ENCODE measurements around the gene CST9. TPM values are rescaled to one million over a fixed set of nuclear protein-coding genes. Genes with fewer than 3 reads are reported as not detected.
"Not testable (repeated sequence)": the region's sequence is repeated elsewhere in the genome, so short reads cannot be mapped to it uniquely, and the experiment has no call there.

Gene CST9
- total and polyA plus RNA-seq, 5 donors: not detected

DNA sequence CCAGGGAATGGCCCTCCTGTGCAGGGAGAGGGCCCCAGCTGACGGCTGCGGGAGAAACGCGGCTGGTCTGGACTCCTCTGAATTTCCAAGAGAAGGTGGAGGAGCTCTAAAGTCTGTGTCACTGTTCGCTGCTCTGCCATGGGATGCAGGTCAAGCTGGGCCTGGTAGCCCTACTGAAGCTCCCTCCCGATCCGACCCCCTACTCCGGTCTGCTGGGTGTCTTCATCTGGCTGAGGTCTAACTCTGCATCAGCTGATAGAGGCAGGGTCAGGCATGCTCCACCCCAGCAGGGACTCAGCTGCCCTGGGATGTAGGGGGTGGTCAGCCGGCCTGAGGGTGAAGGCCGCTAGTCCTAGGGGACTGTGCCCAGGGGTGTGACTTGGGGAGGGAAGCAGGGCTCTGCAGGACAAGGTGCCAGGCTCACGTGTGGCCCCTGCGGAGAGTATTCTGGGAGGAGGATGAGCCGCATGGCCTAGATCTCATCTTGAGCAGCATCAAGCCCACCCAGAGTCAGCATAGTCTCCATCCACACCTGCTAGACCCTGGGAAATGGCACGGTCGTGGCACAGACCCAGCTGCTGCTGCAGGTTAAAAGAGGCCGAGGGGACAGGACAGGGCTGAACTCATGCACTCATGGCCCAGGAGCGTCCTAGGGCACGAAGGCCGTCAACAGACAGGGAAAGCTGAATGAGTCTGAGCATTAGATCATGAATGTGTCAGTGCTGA is 30.6 kb upstream of the CST9 start:
- DNase-seq (peak in 1 of 3 donors; percentile 55), ATAC-seq (no peak)
- H3K4me3 ChIP-seq (ENCODE audit: low read length): peak overlapping the region; percentile 76
- 65% methylated on average over 19 of the region's 19 CpGs for WGBS
- H3K27me3 ChIP-seq (ENCODE audit: control insufficient read depth, insufficient read depth): no peaks in the 10 kb centered on the region
- intact Hi-C loops (cut with DNase I): no loop called here
- H3K27ac ChIP-seq (ENCODE audit: low read length): peak overlapping the region; percentile 26
- H3K9me3 ChIP-seq (ENCODE audit: control insufficient read depth, low read length): no peaks in the 10 kb centered on the region
- peaks cover 6% of the 10 kb centered on the region for H3K4me1 ChIP-seq (ENCODE audit: control insufficient read depth, insufficient read depth, low read length)

- H3K9me3 ChIP-seq (ENCODE audit: control insufficient read depth, low read length); H3K4me3 ChIP-seq (ENCODE audit: low read length); ATAC-seq; DNase-seq; H3K4me1 ChIP-seq (ENCODE audit: control insufficient read depth, insufficient read depth, low read length); intact Hi-C loops (cut with DNase I); H3K27me3 ChIP-seq (ENCODE audit: control insufficient read depth, insufficient read depth): not testable (repeated sequence)
- peak overlapping the region; percentile 26 for H3K27ac ChIP-seq (ENCODE audit: low read length)
- WGBS: 86% methylated on average over 1 of the region's 2 CpGs
Measured at GRCh38 chr20:23635768-23636090, 30.0 kb upstream of the CST9 start.

DNA sequence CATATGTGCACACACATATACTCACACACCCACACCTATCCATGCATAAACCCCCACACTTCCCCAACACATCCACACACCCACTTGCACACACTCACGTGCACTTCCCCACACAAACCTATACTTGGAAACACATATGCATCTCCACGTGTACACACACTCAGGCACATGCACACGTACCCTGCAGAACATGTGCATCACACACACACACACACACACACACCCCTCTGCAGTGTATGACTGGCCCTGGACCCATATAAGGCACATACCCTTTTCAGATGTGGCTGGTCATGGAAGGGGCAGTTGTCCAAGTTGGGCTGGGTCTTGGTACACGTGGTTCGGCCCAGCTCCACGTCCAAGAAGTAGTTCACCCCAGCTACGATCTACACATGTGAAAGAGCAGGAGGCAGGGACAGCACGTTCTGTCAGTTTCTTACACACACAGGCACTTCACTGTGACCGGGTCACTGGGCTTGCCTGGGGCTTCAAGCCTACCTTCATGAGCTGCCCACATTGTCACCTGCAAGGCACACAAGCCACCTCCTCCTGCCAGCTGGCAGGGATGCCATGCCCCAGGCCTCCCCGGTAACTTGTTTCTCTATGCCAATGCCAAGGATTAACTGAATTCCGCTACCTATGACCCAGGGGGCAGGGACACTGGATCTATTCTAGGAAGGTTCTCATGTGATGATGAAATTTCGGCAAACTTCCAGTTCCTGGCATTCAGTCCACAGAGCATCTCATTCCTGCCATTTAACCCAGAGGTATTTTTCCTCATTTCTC is 29.5 kb upstream of the CST9 start:
- ATAC-seq: peak; percentile 4 to 29
- 45% methylated on average over 12 of the region's 12 CpGs for WGBS
- DNase-seq: peak; percentile 47 to 82 (median 68)
- intact Hi-C loops (cut with DNase I): no loop called here
- Histone ChIP-seq H3K27me3 (ENCODE audit: control insufficient read depth, insufficient read depth) (no peaks in the 10 kb centered on the region), H3K4me1 (ENCODE audit: control insufficient read depth, insufficient read depth, low read length) (peaks cover 9% of the 10 kb centered on the region), H3K4me3 (ENCODE audit: low read length) (no peak overlapping the region), H3K9me3 (ENCODE audit: control insufficient read depth, low read length) (no peaks in the 10 kb centered on the region), H3K27ac (ENCODE audit: low read length) (peak overlapping the region; percentile 32)

GRCh38 chr20:23634044-23634801 is 28.5 kb upstream of the CST9 start:
- no peaks in the 10 kb centered on the region for H3K27me3 ChIP-seq (ENCODE audit: control insufficient read depth, insufficient read depth)
- peak overlapping the region; percentile 32 for H3K27ac ChIP-seq (ENCODE audit: low read length)
- DNase-seq (peak in 1 of 3 donors; percentile 28), ATAC-seq (no peak)
- no peak overlapping the region for H3K4me3 ChIP-seq (ENCODE audit: low read length)
- no peaks in the 10 kb centered on the region for H3K9me3 ChIP-seq (ENCODE audit: control insufficient read depth, low read length)
- WGBS: 75% methylated on average over 8 of the region's 8 CpGs
- peaks cover 11% of the 10 kb centered on the region for H3K4me1 ChIP-seq (ENCODE audit: control insufficient read depth, insufficient read depth, low read length)
- intact Hi-C loops (cut with DNase I): no loop called here

GRCh38 chr20:23632711-23633573 is 27.2 kb upstream of the CST9 start:
- no peak overlapping the region for H3K27ac ChIP-seq (ENCODE audit: low read length)
- WGBS: 70% methylated on average over 8 of the region's 8 CpGs
- peak in 1 of 3 donors; percentile 46 for DNase-seq
- no peak for ATAC-seq
- no peak overlapping the region for H3K4me3 ChIP-seq (ENCODE audit: low read length)
- H3K27me3 ChIP-seq (ENCODE audit: control insufficient read depth, insufficient read depth): no peaks in the 10 kb centered on the region
- no peaks in the 10 kb centered on the region for H3K9me3 ChIP-seq (ENCODE audit: control insufficient read depth, low read length)
- intact Hi-C loops (cut with DNase I): no loop called here
- peaks cover 16% of the 10 kb centered on the region for H3K4me1 ChIP-seq (ENCODE audit: control insufficient read depth, insufficient read depth, low read length)

GRCh38 chr20:23631981-23632710 is 26.4 kb upstream of the CST9 start:
- H3K4me3 ChIP-seq (ENCODE audit: low read length): no peak overlapping the region
- H3K27me3 ChIP-seq (ENCODE audit: control insufficient read depth, insufficient read depth): no peaks in the 10 kb centered on the region
- ATAC-seq (no peak), DNase-seq (peak in 2 of 3 donors; percentile 64 to 82)
- no peak overlapping the region for H3K27ac ChIP-seq (ENCODE audit: low read length)
- no peaks in the 10 kb centered on the region for H3K9me3 ChIP-seq (ENCODE audit: control insufficient read depth, low read length)
- 80% methylated on average over 12 of the region's 12 CpGs for WGBS
- intact Hi-C loops (cut with DNase I): no loop called here
- peaks cover 16% of the 10 kb centered on the region for H3K4me1 ChIP-seq (ENCODE audit: control insufficient read depth, insufficient read depth, low read length)

DNA sequence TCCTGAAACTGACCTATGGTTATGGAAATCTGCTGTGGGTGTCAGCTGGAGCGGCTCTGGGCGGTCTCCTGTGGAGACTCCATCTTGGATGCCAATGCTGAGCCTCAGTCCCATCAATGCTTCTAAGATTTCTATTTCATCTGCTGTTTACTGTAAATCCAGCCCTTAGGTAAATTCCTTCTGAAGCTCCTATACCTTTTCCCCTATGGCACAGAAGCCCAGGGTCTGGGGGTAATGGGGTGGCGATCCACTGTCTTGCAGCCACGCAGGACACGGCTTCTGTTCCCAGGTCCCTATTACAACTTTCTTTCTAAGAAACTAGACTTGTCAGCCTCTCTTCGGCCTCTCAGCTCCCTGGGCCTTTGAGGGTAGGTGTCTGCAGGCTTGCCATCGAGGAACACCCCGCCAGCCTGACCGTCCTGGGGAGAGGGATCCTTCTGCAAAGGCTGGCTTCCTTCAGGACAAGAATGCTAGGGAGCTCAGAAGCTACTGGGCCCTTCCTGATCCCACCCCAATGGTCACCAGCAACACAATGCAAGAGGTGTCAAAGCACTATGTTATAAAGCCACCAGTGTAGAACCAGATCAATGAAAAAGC is 25.6 kb upstream of the CST9 start:
- Histone ChIP-seq H3K9me3 (ENCODE audit: control insufficient read depth, low read length) (no peaks in the 10 kb centered on the region), H3K27me3 (ENCODE audit: control insufficient read depth, insufficient read depth) (no peaks in the 10 kb centered on the region), H3K4me1 (ENCODE audit: control insufficient read depth, insufficient read depth, low read length) (peaks cover 14% of the 10 kb centered on the region), H3K4me3 (ENCODE audit: low read length) (no peak overlapping the region), H3K27ac (ENCODE audit: low read length) (no peak overlapping the region)
- DNase-seq: no peak
- intact Hi-C loops (cut with DNase I): no loop called here
- 95% methylated on average over 9 of the region's 9 CpGs for WGBS
- no peak for ATAC-seq

GRCh38 chr20:23630392-23630849 is 24.7 kb upstream of the CST9 start:
- intact Hi-C loops (cut with DNase I): no loop called here
- 86% methylated on average over 4 of the region's 4 CpGs for WGBS
- H3K27me3 ChIP-seq (ENCODE audit: control insufficient read depth, insufficient read depth): no peaks in the 10 kb centered on the region
- ATAC-seq (no peak), DNase-seq (no peak)
- H3K4me1 ChIP-seq (ENCODE audit: control insufficient read depth, insufficient read depth, low read length): peaks cover 14% of the 10 kb centered on the region
- H3K4me3 ChIP-seq (ENCODE audit: low read length): no peak overlapping the region
- H3K27ac ChIP-seq (ENCODE audit: low read length): peak overlapping the region; percentile 39
- H3K9me3 ChIP-seq (ENCODE audit: control insufficient read depth, low read length): no peaks in the 10 kb centered on the region

DNA sequence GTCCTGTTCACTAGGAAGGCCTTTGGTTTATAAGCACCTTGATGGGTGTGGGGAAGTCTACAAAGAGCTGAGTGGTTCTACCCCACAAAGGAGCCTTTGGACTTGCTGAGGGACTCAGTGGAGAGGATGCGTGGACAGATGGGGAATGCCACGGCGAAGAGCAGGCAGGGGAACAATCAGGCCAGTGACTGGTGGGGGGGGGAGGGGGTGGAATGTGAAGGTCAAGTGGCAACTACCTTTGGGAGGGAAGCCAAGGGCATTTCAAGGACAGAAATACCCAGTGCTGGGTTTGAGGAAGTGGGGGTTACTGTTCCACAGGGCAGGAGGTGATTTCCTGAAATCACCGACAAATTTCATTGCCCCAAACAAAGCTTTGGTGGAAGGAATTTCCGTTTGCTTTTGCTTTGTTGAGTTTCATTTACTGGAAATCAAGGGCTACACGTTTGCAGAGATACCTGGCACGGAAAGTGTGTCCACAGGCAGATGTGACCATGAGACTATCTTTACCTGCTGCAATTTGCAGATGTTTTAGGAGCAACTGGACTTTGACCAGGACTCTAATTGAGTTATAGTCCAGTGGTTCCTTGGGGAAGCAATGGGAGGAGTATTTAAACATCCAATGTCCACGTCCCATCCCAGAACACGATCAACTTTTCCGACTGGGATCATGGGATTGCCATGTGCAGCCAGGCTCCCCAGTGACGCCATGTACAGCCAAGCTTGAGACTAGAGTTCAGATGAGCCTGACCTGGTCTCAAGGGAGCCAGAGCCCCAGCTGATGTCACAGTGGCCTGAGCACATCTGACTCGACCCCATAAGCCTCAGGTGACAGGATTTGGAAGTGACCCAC is 24.1 kb upstream of the CST9 start:
- H3K27ac ChIP-seq (ENCODE audit: low read length): peak overlapping the region; percentile 39
- H3K9me3 ChIP-seq (ENCODE audit: control insufficient read depth, low read length): no peaks in the 10 kb centered on the region
- H3K27me3 ChIP-seq (ENCODE audit: control insufficient read depth, insufficient read depth): no peaks in the 10 kb centered on the region
- WGBS: 73% methylated on average over 12 of the region's 12 CpGs
- peak in 1 of 3 donors; percentile 29 for DNase-seq
- H3K4me1 ChIP-seq (ENCODE audit: control insufficient read depth, insufficient read depth, low read length): peaks cover 10% of the 10 kb centered on the region
- H3K4me3 ChIP-seq (ENCODE audit: low read length): no peak overlapping the region
- intact Hi-C loops (cut with DNase I): no loop called here
- ATAC-seq: no peak
